ENCODE data around the gene CFAP161.
"Not testable (repeated sequence)": the region's sequence is repeated elsewhere in the genome, so short reads cannot be mapped to it uniquely, and the experiment has no call there.

CFAP161 gene

GRCh38 chr15:81155375-81156218 is 21.5 kb downstream of the CFAP161 start:
- DNase-seq (ENCODE audit: extremely low spot score, insufficient read length, low read depth) (no peak), FAIRE-seq (peak; percentile 70)

GRCh38 chr15:81156324-81156723 is 22.3 kb downstream of the CFAP161 start:
- FAIRE-seq (no peak), DNase-seq (ENCODE audit: extremely low spot score, insufficient read length, low read depth) (no peak)

GRCh38 chr15:81157195-81157938 is 23.3 kb downstream of the CFAP161 start:
- DNase-seq (ENCODE audit: extremely low spot score, insufficient read length, low read depth) (no peak), FAIRE-seq (no peak)

- DNase-seq (ENCODE audit: extremely low spot score, insufficient read length, low read depth) (no peak), FAIRE-seq (no peak)
Observed at GRCh38 chr15:81157939-81158223, 23.8 kb downstream of the CFAP161 start.

GRCh38 chr15:81158561-81158960 is 24.5 kb downstream of the CFAP161 start:
- not testable (repeated sequence) for DNase-seq (ENCODE audit: extremely low spot score, insufficient read length, low read depth); FAIRE-seq

- no peak for FAIRE-seq
- DNase-seq (ENCODE audit: extremely low spot score, insufficient read length, low read depth): no peak
Observed at GRCh38 chr15:81160312-81161159, 26.5 kb downstream of the CFAP161 start.

GRCh38 chr15:81161160-81161673 is 27.1 kb downstream of the CFAP161 start:
- DNase-seq (ENCODE audit: extremely low spot score, insufficient read length, low read depth) (no peak), FAIRE-seq (no peak)

- DNase-seq (ENCODE audit: extremely low spot score, insufficient read length, low read depth) (no peak), FAIRE-seq (no peak)
Observed at GRCh38 chr15:81161851-81162250, 27.8 kb downstream of the CFAP161 start.

GRCh38 chr15:81163961-81164800 is 30.1 kb downstream of the CFAP161 start:
- FAIRE-seq (no peak), DNase-seq (ENCODE audit: extremely low spot score, insufficient read length, low read depth) (no peak)

- DNase-seq (ENCODE audit: extremely low spot score, insufficient read length, low read depth) (no peak), FAIRE-seq (no peak)
Observed at GRCh38 chr15:81165535-81165934, 31.5 kb downstream of the CFAP161 start.

- DNase-seq (ENCODE audit: extremely low spot score, insufficient read length, low read depth) (no peak), FAIRE-seq (no peak)
Observed at GRCh38 chr15:81166636-81167305, 32.7 kb downstream of the CFAP161 start.

- DNase-seq (ENCODE audit: extremely low spot score, insufficient read length, low read depth): no peak
- FAIRE-seq: no peak
Observed at GRCh38 chr15:81168131-81168526, 34.1 kb downstream of the CFAP161 start.

GRCh38 chr15:81168644-81169043 is 34.6 kb downstream of the CFAP161 start:
- FAIRE-seq (no peak), DNase-seq (ENCODE audit: extremely low spot score, insufficient read length, low read depth) (no peak)

GRCh38 chr15:81170511-81170910 is 36.4 kb downstream of the CFAP161 start:
- no peak for FAIRE-seq
- no peak for DNase-seq (ENCODE audit: extremely low spot score, insufficient read length, low read depth)

GRCh38 chr15:81171286-81171685 is 37.2 kb downstream of the CFAP161 start:
- FAIRE-seq (no peak), DNase-seq (ENCODE audit: extremely low spot score, insufficient read length, low read depth) (no peak)

- DNase-seq (ENCODE audit: extremely low spot score, insufficient read length, low read depth) (no peak), FAIRE-seq (no peak)
Observed at GRCh38 chr15:81174125-81174791, 40.2 kb downstream of the CFAP161 start.

GRCh38 chr15:81174792-81175327 is 40.8 kb downstream of the CFAP161 start:
- no peak for DNase-seq (ENCODE audit: extremely low spot score, insufficient read length, low read depth)
- FAIRE-seq: no peak

- no peak for DNase-seq (ENCODE audit: extremely low spot score, insufficient read length, low read depth)
- no peak for FAIRE-seq
Observed at GRCh38 chr15:81175496-81175895, 41.4 kb downstream of the CFAP161 start.
